Transverse colon (tissue), 4 donors: Measurements from ENCODE around the gene ZIC2.

Source experiments
- CTCF ChIP-seq, 5 experiments: fragments of 200-600 bp in 3 of 5; fragments of 450-650 bp in 2 of 5; sonication (generic) in 3 of 5; IDR thresholded peaks; 1 replicate in 2 of 5; 2 replicates in 3 of 5; pipeline ENCODE4 v1.5.1; 2016 to 2017; ENCODE audit warnings: antibody characterized with exemption in 5 of 5, inconsistent platforms in 3 of 5, mild to moderate bottlenecking in 2 of 5, moderate library complexity in 1 of 5
- EP300 ChIP-seq: sonication (generic); formaldehyde crosslinking; IDR thresholded peaks from one replicate; pipeline ENCODE4 v1.6.1; 2017; ENCODE audit warnings: antibody characterized with exemption, low read depth
- POLR2A ChIP-seq: fragments of 450-650 bp; IDR thresholded peaks from one replicate; pipeline ENCODE4 v1.6.1; 2016; ENCODE audit warnings: antibody characterized with exemption, mild to moderate bottlenecking, moderate library complexity
- POLR2AphosphoS5 ChIP-seq, 3 donors: sonication (generic); formaldehyde crosslinking; IDR thresholded peaks; one replicate each; pipeline ENCODE4 v1.6.1; 2016; ENCODE audit warnings: antibody characterized with exemption in 3 of 3

- TF ChIP-seq CTCF (IDR thresholded peaks at IDR 0.05) (no peak), POLR2A (no peak), EP300 (no peak), POLR2AphosphoS5 (IDR thresholded peaks at IDR 0.05) (no peak)
Observed at GRCh38 chr13:99966064-99966805, 15.3 kb upstream of the ZIC2 start.
